HCT116 (cell line): Measurements from ENCODE around the gene SLC22A7. TPM values are rescaled to one million over a fixed set of nuclear protein-coding genes. Genes with fewer than 3 reads are reported as not detected.

Experiments
- ATAC-seq: fragments of 200-7000 bp; cut with Tn5 transposase; 2 replicates; pipeline ENCODE4 v1.9.1; 2020; ENCODE audit warnings: mild to moderate bottlenecking, moderate library complexity
- BruUV-seq: library from RNA; stranded (reverse); fragments of 400-500 nt; replicated peaks from 2 replicates; lab custom pipeline; 2021; lab: Mats Ljungman, UMichigan
- CTCF ChIA-PET: fragments of 300-600 bp; sonication (Branson Sonifier 250); formaldehyde crosslinking; loops from one replicate; lab custom pipeline; 2021; ENCODE audit warnings: antibody characterized with exemption; lab: Charles Lee
- POLR2A ChIA-PET: fragments of 300-600, 350-600 bp; sonication (Branson Sonifier 250); formaldehyde crosslinking; loops from one replicate; lab custom pipeline; 2021; ENCODE audit warnings: antibody characterized with exemption; lab: Charles Lee
- RAD21 ChIA-PET, 2 experiments: fragments of 300-600 bp; sonication (Branson Sonifier 250); formaldehyde crosslinking; loops; one replicate each; lab custom pipeline; 2023; ENCODE audit warnings: low total read pairs in 2 of 2; ENCODE audit not compliant: uncharacterized antibody in 2 of 2, unreplicated experiment in 2 of 2, low non-redundant PET in 1 of 2; lab: Charles Lee
- DNase-seq: peaks from one replicate; pipeline ENCODE4 v3.0.0-alpha.2; 2010; ENCODE audit warnings: low read depth, low spot score
- H2AFZ ChIP-seq: fragments of 200-600 bp; shearing (Covaris generic), sonication (generic); 2 replicates; pipeline ENCODE4 v1.6.1; 2017; ENCODE audit warnings: low read depth, mixed run types, mixed read lengths, antibody characterized with exemption, low read length; ENCODE audit not compliant: poor library complexity, severe bottlenecking
- H3K27ac ChIP-seq: 2 replicates; pipeline ENCODE4 v1.5.1; 2012; ENCODE audit warnings: low read depth, low read length
- H3K27me3 ChIP-seq: fragments of 200-600 bp; sonication (generic); 2 replicates; pipeline ENCODE4 v1.6.1; 2016; ENCODE audit warnings: mixed run types, low read length, mixed read lengths; ENCODE audit not compliant: insufficient read depth
- H3K36me3 ChIP-seq, 2 experiments: fragments of 200-500 bp in 1 of 2; fragments of 200-600 bp in 1 of 2; sonication (Bioruptor generic) in 1 of 2; sonication (generic) in 1 of 2; 2 replicates each; pipeline versions ENCODE4 v1.5.1 to v1.6.1; 2014 to 2016; ENCODE audit warnings: low read length in 2 of 2, inconsistent platforms in 1 of 2, mixed read lengths in 1 of 2, mixed run types in 1 of 2; ENCODE audit not compliant: insufficient read depth in 2 of 2, control insufficient read depth in 1 of 2
- H3K4me1 ChIP-seq, 2 experiments: fragments of 200-600 bp in 1 of 2; sonication (generic) in 1 of 2; 2 replicates each; pipeline versions ENCODE4 v1.5.1 to v1.6.1; 2012 to 2017; ENCODE audit warnings: low read length in 2 of 2, inconsistent platforms in 1 of 2, mild to moderate bottlenecking in 1 of 2, mixed read lengths in 1 of 2, mixed run types in 1 of 2, moderate library complexity in 1 of 2; ENCODE audit not compliant: insufficient read depth in 2 of 2, control insufficient read depth in 1 of 2
- H3K4me2 ChIP-seq: fragments of 200-600 bp; sonication (generic); 2 replicates; pipeline ENCODE4 v1.6.1; 2017; ENCODE audit warnings: mixed run types, low read length, mixed read lengths
- H3K4me3 ChIP-seq, 2 experiments: fragments of 200-600 bp in 1 of 2; sonication (generic) in 1 of 2; replicated peaks in 1 of 2; 2 replicates each; pipeline ENCODE4 v1.5.1; 2011 to 2016; ENCODE audit warnings: low read length in 2 of 2, control low read depth in 1 of 2, low read depth in 1 of 2, mild to moderate bottlenecking in 1 of 2, mixed read lengths in 1 of 2, mixed run types in 1 of 2
- H3K79me2 ChIP-seq: fragments of 200-600 bp; sonication (generic); 2 replicates; pipeline ENCODE4 v1.6.1; 2017; ENCODE audit warnings: mild to moderate bottlenecking, mixed run types, low read length, moderate library complexity, mixed read lengths; ENCODE audit not compliant: insufficient read depth
- H3K9ac ChIP-seq: fragments of 200-600 bp; sonication (generic); 2 replicates; pipeline ENCODE4 v1.6.1; 2016; ENCODE audit warnings: low read length, mixed read lengths
- H3K9me2 ChIP-seq: fragments of 200-600 bp; sonication (generic), shearing (Covaris generic); 2 replicates; pipeline ENCODE4 v1.6.1; 2017; ENCODE audit warnings: mixed run types, mild to moderate bottlenecking, moderate library complexity; ENCODE audit not compliant: insufficient read depth
- H3K9me3 ChIP-seq, 2 experiments: fragments of 200-500 bp in 1 of 2; fragments of 200-600 bp in 1 of 2; sonication (Bioruptor generic) in 1 of 2; sonication (generic) in 1 of 2; 2 replicates each; pipeline ENCODE4 v1.6.1; 2014 to 2017; ENCODE audit warnings: low read length in 2 of 2, mixed read lengths in 2 of 2, inconsistent platforms in 1 of 2, low read depth in 1 of 2, mild to moderate bottlenecking in 1 of 2, mixed run types in 1 of 2, moderate library complexity in 1 of 2; ENCODE audit not compliant: control insufficient read depth in 1 of 2, insufficient read depth in 1 of 2
- H4K20me1 ChIP-seq: fragments of 200-600 bp; sonication (generic), shearing (Covaris generic); 2 replicates; pipeline ENCODE4 v1.6.1; 2017; ENCODE audit warnings: mixed run types, mild to moderate bottlenecking, moderate library complexity; ENCODE audit not compliant: insufficient read depth
- ATF3 ChIP-seq: IDR thresholded peaks from 2 replicates; pipeline ENCODE4 v1.6.1; 2012
- CBX3 ChIP-seq: IDR thresholded peaks from 2 replicates; pipeline ENCODE4 v1.6.1; 2012; ENCODE audit warnings: low read depth
- EGR1 ChIP-seq: IDR thresholded peaks from 2 replicates; pipeline ENCODE4 v1.6.1; 2012; ENCODE audit warnings: low read depth
- EZH2 ChIP-seq: fragments of 200-600 bp; sonication (generic); IDR thresholded peaks from 2 replicates; pipeline ENCODE4 v1.6.1; 2017; ENCODE audit warnings: antibody characterized with exemption, mixed run types
- EZH2phosphoT487 ChIP-seq: fragments of 200-600 bp; IDR thresholded peaks from 2 replicates; pipeline ENCODE4 v1.6.1; 2018; ENCODE audit warnings: antibody characterized with exemption, borderline replicate concordance
- FOSL1 ChIP-seq: IDR thresholded peaks from 2 replicates; pipeline ENCODE4 v1.6.1; 2012; ENCODE audit warnings: low read depth
- MAX ChIP-seq: IDR thresholded peaks from 2 replicates; pipeline ENCODE4 v1.6.1; 2012
- POLR2AphosphoS5 ChIP-seq: IDR thresholded peaks from 2 replicates; pipeline ENCODE4 v1.6.1; 2011; ENCODE audit warnings: mild to moderate bottlenecking, low read depth, low read length, moderate library complexity
- RAD21 ChIP-seq: IDR thresholded peaks from 2 replicates; pipeline ENCODE4 v1.6.1; 2012; ENCODE audit warnings: low read depth, mild to moderate bottlenecking
- SIN3A ChIP-seq: IDR thresholded peaks from 2 replicates; pipeline ENCODE4 v1.6.1; 2012; ENCODE audit warnings: low read depth
- SP1 ChIP-seq: IDR thresholded peaks from 2 replicates; pipeline ENCODE4 v1.6.1; 2012; ENCODE audit warnings: low read depth
- SRF ChIP-seq: IDR thresholded peaks from 2 replicates; pipeline ENCODE4 v1.6.1; 2012; ENCODE audit warnings: low read depth
- intact Hi-C: fragments of 100-400 bp; cut with micrococcal nuclease; formaldehyde crosslinking; loops from 2 replicates; pipeline ENCODE4 v1.10.0; 2022
- total RNA-seq: library from RNA; stranded (reverse); gene quantifications from one replicate; pipeline ENCODE4 v1.2.1, GENCODE V29; 2021; ENCODE audit not compliant: unreplicated experiment
- TF ChIP-seq, protein P1 (sequence below): IDR thresholded peaks from 2 replicates; pipeline ENCODE4 v1.6.1; 2012; ENCODE audit warnings: low read depth
- TF ChIP-seq, protein P2 (sequence below): IDR thresholded peaks from 2 replicates; pipeline ENCODE4 v1.6.1; 2011; ENCODE audit warnings: mild to moderate bottlenecking, low read length, moderate library complexity; ENCODE audit not compliant: insufficient replicate concordance; ENCODE audit errors: extremely low read depth

Gene SLC22A7
- total RNA-seq, 1 experiment from 2014 or later: not detected

DNA sequence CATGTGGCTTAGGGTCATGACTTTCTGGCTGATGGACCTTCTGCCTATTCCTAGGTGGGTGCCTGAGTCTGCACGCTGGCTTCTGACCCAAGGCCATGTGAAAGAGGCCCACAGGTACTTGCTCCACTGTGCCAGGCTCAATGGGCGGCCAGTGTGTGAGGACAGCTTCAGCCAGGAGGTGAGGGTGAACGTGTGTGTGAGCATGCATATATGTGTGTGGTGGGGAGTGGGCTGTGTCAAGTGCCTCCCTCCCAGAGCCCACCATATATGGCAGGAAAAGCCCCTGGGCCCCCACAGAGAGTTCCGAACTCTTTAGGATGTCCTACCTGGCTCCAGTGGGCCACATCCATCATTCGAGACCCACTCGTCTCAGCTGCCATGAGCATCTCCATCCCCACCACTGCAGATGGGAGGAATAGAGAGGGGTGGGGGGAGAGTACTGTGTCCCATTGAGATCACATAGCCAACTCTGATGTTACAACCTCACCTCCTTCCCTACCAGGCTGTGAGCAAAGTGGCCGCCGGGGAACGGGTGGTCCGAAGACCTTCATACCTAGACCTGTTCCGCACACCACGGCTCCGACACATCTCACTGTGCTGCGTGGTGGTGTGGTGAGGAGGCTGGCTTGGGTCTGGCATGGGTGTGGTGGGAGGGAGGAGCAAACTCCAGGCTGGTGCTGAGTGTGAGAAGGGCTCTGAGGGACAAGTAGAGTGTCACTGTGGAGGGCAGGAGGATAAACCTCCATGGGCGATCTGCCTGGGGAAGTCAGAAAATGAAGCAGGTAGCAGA, 3.2 kb downstream of the SLC22A7 start:
- POLR2A ChIA-PET: no interaction called here

More for the DNA sequence above, 3.2 kb downstream of the SLC22A7 start:
- Histone ChIP-seq H3K9me3 (no peaks in the 10 kb centered on the region), H3K4me3 (no peak overlapping the region), H3K79me2 (no peaks in the 10 kb centered on the region), H4K20me1 (no peaks in the 10 kb centered on the region), H3K4me2 (no peak overlapping the region), H3K9ac (no peak overlapping the region), H2AFZ (no peak overlapping the region), H3K36me3 (no peaks in the 10 kb centered on the region)
- intact Hi-C loops: no loop called here
- no peak for DNase-seq
- CTCF ChIA-PET: no interaction called here
- BruUV-seq: no TSS peak
- no peak for ATAC-seq
- TF ChIP-seq EZH2phosphoT487: no peak
- TF ChIP-seq CBX3: no peak
- no peak for TF ChIP-seq RAD21
- no peak for TF ChIP-seq ATF3
- TF ChIP-seq, protein P1, sequence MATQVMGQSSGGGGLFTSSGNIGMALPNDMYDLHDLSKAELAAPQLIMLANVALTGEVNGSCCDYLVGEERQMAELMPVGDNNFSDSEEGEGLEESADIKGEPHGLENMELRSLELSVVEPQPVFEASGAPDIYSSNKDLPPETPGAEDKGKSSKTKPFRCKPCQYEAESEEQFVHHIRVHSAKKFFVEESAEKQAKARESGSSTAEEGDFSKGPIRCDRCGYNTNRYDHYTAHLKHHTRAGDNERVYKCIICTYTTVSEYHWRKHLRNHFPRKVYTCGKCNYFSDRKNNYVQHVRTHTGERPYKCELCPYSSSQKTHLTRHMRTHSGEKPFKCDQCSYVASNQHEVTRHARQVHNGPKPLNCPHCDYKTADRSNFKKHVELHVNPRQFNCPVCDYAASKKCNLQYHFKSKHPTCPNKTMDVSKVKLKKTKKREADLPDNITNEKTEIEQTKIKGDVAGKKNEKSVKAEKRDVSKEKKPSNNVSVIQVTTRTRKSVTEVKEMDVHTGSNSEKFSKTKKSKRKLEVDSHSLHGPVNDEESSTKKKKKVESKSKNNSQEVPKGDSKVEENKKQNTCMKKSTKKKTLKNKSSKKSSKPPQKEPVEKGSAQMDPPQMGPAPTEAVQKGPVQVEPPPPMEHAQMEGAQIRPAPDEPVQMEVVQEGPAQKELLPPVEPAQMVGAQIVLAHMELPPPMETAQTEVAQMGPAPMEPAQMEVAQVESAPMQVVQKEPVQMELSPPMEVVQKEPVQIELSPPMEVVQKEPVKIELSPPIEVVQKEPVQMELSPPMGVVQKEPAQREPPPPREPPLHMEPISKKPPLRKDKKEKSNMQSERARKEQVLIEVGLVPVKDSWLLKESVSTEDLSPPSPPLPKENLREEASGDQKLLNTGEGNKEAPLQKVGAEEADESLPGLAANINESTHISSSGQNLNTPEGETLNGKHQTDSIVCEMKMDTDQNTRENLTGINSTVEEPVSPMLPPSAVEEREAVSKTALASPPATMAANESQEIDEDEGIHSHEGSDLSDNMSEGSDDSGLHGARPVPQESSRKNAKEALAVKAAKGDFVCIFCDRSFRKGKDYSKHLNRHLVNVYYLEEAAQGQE: no peak
- no peak for TF ChIP-seq EGR1
- no peak for TF ChIP-seq FOSL1
- TF ChIP-seq EZH2: no peak
- TF ChIP-seq MAX: no peak
- no peak for TF ChIP-seq POLR2AphosphoS5
- no peak for TF ChIP-seq SIN3A
- no peak for TF ChIP-seq SRF
- TF ChIP-seq, protein P2, sequence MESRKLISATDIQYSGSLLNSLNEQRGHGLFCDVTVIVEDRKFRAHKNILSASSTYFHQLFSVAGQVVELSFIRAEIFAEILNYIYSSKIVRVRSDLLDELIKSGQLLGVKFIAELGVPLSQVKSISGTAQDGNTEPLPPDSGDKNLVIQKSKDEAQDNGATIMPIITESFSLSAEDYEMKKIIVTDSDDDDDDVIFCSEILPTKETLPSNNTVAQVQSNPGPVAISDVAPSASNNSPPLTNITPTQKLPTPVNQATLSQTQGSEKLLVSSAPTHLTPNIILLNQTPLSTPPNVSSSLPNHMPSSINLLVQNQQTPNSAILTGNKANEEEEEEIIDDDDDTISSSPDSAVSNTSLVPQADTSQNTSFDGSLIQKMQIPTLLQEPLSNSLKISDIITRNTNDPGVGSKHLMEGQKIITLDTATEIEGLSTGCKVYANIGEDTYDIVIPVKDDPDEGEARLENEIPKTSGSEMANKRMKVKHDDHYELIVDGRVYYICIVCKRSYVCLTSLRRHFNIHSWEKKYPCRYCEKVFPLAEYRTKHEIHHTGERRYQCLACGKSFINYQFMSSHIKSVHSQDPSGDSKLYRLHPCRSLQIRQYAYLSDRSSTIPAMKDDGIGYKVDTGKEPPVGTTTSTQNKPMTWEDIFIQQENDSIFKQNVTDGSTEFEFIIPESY: no peak
- no peak for TF ChIP-seq SP1
- TF ChIP-seq, all 23 proteins: peak for 0
- Histone ChIP-seq H3K27me3 (no peaks in the 10 kb centered on the region), H3K9me2 (no peaks in the 10 kb centered on the region), H3K4me1 (no peaks in the 10 kb centered on the region), H3K27ac (no peak overlapping the region)
- RAD21 ChIA-PET: no interaction called here
